A549 (cell line): ENCODE data around the gene PLAAT1.

Experiments used
- BHLHE40 ChIP-seq: IDR thresholded peaks from 2 replicates; pipeline ENCODE4 v1.6.1; 2012; ENCODE audit warnings: low read depth, low read length, inconsistent platforms
- CEBPB ChIP-seq, 2 experiments: fragments of >200 bp in 1 of 2; sonication (Bioruptor Twin) in 1 of 2; formaldehyde crosslinking in 1 of 2; IDR thresholded peaks; 2 replicates each; pipeline ENCODE4 v1.6.1; 2012 to 2016
- CTCF ChIP-seq: fragments of >200 bp; sonication (Bioruptor Twin); formaldehyde crosslinking; IDR thresholded peaks from 3 replicates; pipeline ENCODE4 v1.5.1; 2016
- JUN ChIP-seq, 2 experiments: fragments of >200 bp; sonication (Bioruptor Twin); formaldehyde crosslinking; IDR thresholded peaks; 2 replicates in 1 of 2; 3 replicates in 1 of 2; pipeline ENCODE4 v1.6.1; 2016 to 2017
- KDM1A ChIP-seq: fragments of 200-600 bp; sonication (generic); IDR thresholded peaks from 2 replicates; pipeline ENCODE4 v1.6.1; 2016; ENCODE audit warnings: low read depth, mild to moderate bottlenecking
- NR3C1 ChIP-seq: fragments of >200 bp; sonication (Bioruptor Twin); formaldehyde crosslinking; IDR thresholded peaks from 3 replicates; pipeline ENCODE4 v1.6.1; 2017
- POLR2A ChIP-seq: IDR thresholded peaks from 2 replicates; pipeline ENCODE4 v1.6.1; 2012; ENCODE audit warnings: mild to moderate bottlenecking, low read length
- REST ChIP-seq: fragments of 200-600 bp; sonication (generic); IDR thresholded peaks from 2 replicates; pipeline ENCODE4 v1.6.1; 2016; ENCODE audit warnings: antibody characterized with exemption, mild to moderate bottlenecking, moderate library complexity
- SMC3 ChIP-seq: fragments of >200 bp; sonication (Bioruptor Twin); formaldehyde crosslinking; IDR thresholded peaks from 3 replicates; pipeline ENCODE4 v1.6.1; 2018; ENCODE audit warnings: inconsistent platforms

GRCh38 chr3:193211984-193212383 lies 29.0 kb upstream of the PLAAT1 start:
- no peak for TF ChIP-seq CTCF
- no peak for TF ChIP-seq CEBPB (IDR thresholded peaks at IDR 0.05)
- TF ChIP-seq POLR2A = no peak
- TF ChIP-seq JUN (IDR thresholded peaks at IDR 0.05) = no peak
- no peak for TF ChIP-seq NR3C1
- TF ChIP-seq BHLHE40 = no peak
- no peak for TF ChIP-seq KDM1A
- no peak for TF ChIP-seq SMC3
- no peak for TF ChIP-seq REST
